ENCODE measurements around the gene FLT1.

- TF ChIP-seq CTCF (IDR thresholded peaks at IDR 0.05) (no peak), ZFX (IDR thresholded peaks at IDR 0.05; ENCODE audit: borderline replicate concordance) (no peak)
These were observed 16.8 kb downstream of the FLT1 start for GRCh38 chr13:28478127-28478526.

Data from 22Rv1 (cell line).